Measurements from ENCODE around the gene PLCB4.

PLCB4 gene

GRCh38 chr20:9081423-9081966 lies 12.6 kb downstream of the PLCB4 start:
- H2AFZ ChIP-seq (ENCODE audit: low read depth, low read length, severe bottlenecking): no peak overlapping the region
- no peaks in the 10 kb centered on the region for H3K36me3 ChIP-seq (ENCODE audit: low read length)
- H3F3A ChIP-seq (ENCODE audit: insufficient read depth): no peaks in the 10 kb centered on the region
- no peak overlapping the region for H3K9ac ChIP-seq (ENCODE audit: low read length)
- no peaks in the 10 kb centered on the region for H3K27me3 ChIP-seq (ENCODE audit: low read length)
- H3K79me2 ChIP-seq (ENCODE audit: insufficient read depth, low read length): no peaks in the 10 kb centered on the region
- no peaks in the 10 kb centered on the region for H4K20me1 ChIP-seq (ENCODE audit: low read depth, low read length)
- H3K9me2 ChIP-seq (replicated peaks; ENCODE audit: insufficient read depth, low read length): no peaks in the 10 kb centered on the region
- TF ChIP-seq CTCF (IDR thresholded peaks at IDR 0.05; ENCODE audit: insufficient read depth, low read length, poor library complexity, severe bottlenecking) (no peak), EZH2phosphoT487 (conservative IDR thresholded peaks at IDR 0.05; ENCODE audit: low read length) (no peak)
- H3K4me3 ChIP-seq (ENCODE audit: insufficient read depth, low read length, poor library complexity, severe bottlenecking): no peak overlapping the region
- no peak overlapping the region for H3K27ac ChIP-seq (ENCODE audit: low read depth, low read length)
- no peaks in the 10 kb centered on the region for H3K9me3 ChIP-seq (ENCODE audit: insufficient read depth, low read length)
- H3K4me2 ChIP-seq (ENCODE audit: low read depth, low read length, poor library complexity, severe bottlenecking): no peak overlapping the region

DNA sequence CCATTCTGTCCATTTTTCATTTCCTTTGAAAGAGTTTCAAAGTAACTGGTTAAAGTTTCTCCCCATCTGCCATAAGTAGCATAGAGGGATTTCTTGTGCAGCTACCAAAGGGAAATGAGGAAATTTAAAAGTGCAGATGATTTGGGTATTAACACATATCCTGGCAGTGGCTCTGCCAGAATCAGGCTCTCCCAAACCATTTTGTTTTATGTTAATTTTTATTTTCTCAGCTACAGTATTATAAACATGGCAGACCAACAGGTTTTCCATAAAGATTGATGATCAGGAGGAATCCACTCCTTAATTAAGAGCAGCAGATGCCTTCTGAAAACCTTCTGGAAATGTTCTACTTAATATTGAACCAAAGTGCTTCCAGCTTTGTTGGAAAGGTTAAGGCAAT lies 13.9 kb downstream of the PLCB4 start:
- no peaks in the 10 kb centered on the region for H3K9me3 ChIP-seq (ENCODE audit: insufficient read depth, low read length)
- no peak overlapping the region for H2AFZ ChIP-seq (ENCODE audit: low read depth, low read length, severe bottlenecking)
- H3K27me3 ChIP-seq (ENCODE audit: low read length): no peaks in the 10 kb centered on the region
- H3K4me2 ChIP-seq (ENCODE audit: low read depth, low read length, poor library complexity, severe bottlenecking): no peak overlapping the region
- H3K4me3 ChIP-seq (ENCODE audit: insufficient read depth, low read length, poor library complexity, severe bottlenecking): no peak overlapping the region
- no peak for TF ChIP-seq CTCF (IDR thresholded peaks at IDR 0.05; ENCODE audit: insufficient read depth, low read length, poor library complexity, severe bottlenecking)
- TF ChIP-seq EZH2phosphoT487 (conservative IDR thresholded peaks at IDR 0.05; ENCODE audit: low read length): no peak
- H3K27ac ChIP-seq (ENCODE audit: low read depth, low read length): no peak overlapping the region
- H3K9ac ChIP-seq (ENCODE audit: low read length): no peak overlapping the region
- no peaks in the 10 kb centered on the region for H3K79me2 ChIP-seq (ENCODE audit: insufficient read depth, low read length)
- no peaks in the 10 kb centered on the region for H3F3A ChIP-seq (ENCODE audit: insufficient read depth)
- H4K20me1 ChIP-seq (ENCODE audit: low read depth, low read length): no peaks in the 10 kb centered on the region
- H3K36me3 ChIP-seq (ENCODE audit: low read length): no peaks in the 10 kb centered on the region
- H3K9me2 ChIP-seq (replicated peaks; ENCODE audit: insufficient read depth, low read length): no peaks in the 10 kb centered on the region

GRCh38 chr20:9087531-9088217 lies 18.8 kb downstream of the PLCB4 start:
- no peak overlapping the region for H3K9ac ChIP-seq (ENCODE audit: low read length)
- H3K9me2 ChIP-seq (replicated peaks; ENCODE audit: insufficient read depth, low read length): no peaks in the 10 kb centered on the region
- H3K27ac ChIP-seq (ENCODE audit: low read depth, low read length): no peak overlapping the region
- H3K4me3 ChIP-seq (ENCODE audit: insufficient read depth, low read length, poor library complexity, severe bottlenecking): no peak overlapping the region
- H3K27me3 ChIP-seq (ENCODE audit: low read length): no peaks in the 10 kb centered on the region
- no peaks in the 10 kb centered on the region for H3F3A ChIP-seq (ENCODE audit: insufficient read depth)
- TF ChIP-seq CTCF (IDR thresholded peaks at IDR 0.05; ENCODE audit: insufficient read depth, low read length, poor library complexity, severe bottlenecking) (no peak), EZH2phosphoT487 (conservative IDR thresholded peaks at IDR 0.05; ENCODE audit: low read length) (no peak)
- H3K4me2 ChIP-seq (ENCODE audit: low read depth, low read length, poor library complexity, severe bottlenecking): no peak overlapping the region
- H3K79me2 ChIP-seq (ENCODE audit: insufficient read depth, low read length): no peaks in the 10 kb centered on the region
- H4K20me1 ChIP-seq (ENCODE audit: low read depth, low read length): no peaks in the 10 kb centered on the region
- no peak overlapping the region for H2AFZ ChIP-seq (ENCODE audit: low read depth, low read length, severe bottlenecking)
- H3K36me3 ChIP-seq (ENCODE audit: low read length): no peaks in the 10 kb centered on the region
- H3K9me3 ChIP-seq (ENCODE audit: insufficient read depth, low read length): no peaks in the 10 kb centered on the region

All from SU-DHL-6 (cell line).